SIG-M5 (cell line): ENCODE results near the gene DNALI1.

Experiments used
- DNase-seq: peaks from one replicate; lab custom pipeline; 2025; lab: John Stamatoyannopoulos, UW

Gene DNALI1

GRCh38 chr1:37602750-37603694 is 46.3 kb downstream of the DNALI1 start:
- no peak for DNase-seq

DNA sequence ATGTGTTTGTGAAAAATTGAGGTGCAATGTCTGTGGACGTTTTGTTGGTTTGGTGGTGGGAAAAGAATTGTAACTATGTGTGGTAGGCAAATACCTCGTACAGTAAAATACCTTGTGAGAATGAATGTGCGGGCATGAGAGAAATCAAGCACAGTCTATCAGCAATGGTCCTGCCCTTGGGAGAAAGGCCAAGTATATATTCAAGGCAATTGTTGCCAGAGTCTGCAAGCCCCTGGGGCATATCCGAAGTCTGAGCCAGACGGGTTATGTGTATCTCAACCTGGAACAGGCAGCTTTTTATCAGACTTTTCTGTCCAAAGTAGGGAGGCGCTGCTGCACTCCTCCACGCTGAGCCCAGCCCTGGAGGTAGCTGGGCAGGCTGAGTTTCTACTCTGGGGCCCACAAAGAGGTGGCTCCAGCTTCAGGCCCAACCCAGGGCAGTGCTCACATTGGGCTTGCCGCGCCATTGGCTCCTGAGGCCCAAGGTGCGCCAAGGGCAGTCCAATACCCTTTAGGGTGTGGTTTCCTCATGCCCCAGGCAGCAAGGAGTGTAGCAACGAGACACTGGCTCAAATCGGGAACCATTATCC is 48.4 kb downstream of the DNALI1 start:
- no peak for DNase-seq

GRCh38 chr1:37605806-37606474 is 49.2 kb downstream of the DNALI1 start:
- no peak for DNase-seq

DNA sequence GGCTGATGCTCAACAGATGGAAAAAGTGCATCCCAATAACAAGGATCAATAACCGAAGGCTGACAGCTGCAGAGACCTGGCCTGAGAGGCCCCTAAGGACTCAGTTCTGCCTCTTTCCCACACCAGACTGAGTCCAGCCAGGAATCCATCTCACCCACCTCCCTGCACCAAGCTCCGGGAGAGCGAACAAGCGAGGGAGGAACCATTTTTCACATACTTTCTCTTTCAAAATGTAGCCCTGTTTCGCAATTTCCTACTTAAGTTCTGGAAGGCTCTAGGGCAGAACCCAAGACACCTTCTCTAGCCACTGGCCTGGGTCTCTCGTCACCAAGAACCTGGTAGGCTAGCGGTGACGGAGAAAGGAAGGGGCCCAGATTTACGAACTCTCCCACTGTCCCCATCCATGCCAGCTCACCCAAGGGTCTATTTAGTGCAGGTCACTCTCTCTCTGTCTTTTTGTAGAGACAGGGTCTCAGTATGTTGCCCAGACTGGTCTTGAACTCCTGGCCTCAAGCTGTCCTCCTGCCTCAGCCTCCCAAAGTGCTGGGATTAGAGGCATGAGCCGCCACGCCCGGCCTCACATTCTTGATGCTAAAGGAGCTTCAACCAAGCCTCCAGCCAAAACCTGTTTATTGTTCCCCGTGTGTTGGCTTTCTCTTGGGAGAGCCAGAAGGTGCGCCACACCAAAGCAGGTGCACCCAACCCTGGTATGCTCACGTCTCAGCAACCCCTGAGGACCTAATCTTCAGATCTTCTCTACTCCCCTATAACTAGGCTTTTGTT is 49.9 kb downstream of the DNALI1 start:
- DNase-seq, result no peak

DNA sequence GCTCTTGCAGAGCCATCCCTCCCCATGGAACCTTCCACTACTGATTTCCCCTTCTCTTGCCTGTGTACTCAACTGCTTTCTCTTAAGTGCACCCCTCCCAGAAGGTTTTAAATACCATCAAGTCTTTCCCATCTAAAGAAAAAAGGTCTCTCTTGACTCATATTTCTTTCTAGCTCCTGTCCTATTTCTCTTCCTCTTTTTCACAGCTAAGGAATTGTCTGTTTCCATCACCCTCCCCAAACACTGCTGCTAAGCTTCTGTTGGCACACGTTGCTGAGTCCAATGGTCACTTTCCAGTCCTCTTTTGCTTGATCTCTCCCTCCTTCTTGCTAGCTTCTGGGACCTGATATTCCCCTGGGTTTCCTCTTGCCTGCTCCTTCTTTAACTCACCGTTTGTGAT is 52.3 kb downstream of the DNALI1 start:
- no peak for DNase-seq

- no peak for DNase-seq
These were observed 53.3 kb downstream of the DNALI1 start for GRCh38 chr1:37609994-37610393.

- no peak for DNase-seq
These were observed 55.4 kb downstream of the DNALI1 start for GRCh38 chr1:37612186-37612585.

GRCh38 chr1:37614105-37614504 is 57.4 kb downstream of the DNALI1 start:
- DNase-seq, result no peak

DNA sequence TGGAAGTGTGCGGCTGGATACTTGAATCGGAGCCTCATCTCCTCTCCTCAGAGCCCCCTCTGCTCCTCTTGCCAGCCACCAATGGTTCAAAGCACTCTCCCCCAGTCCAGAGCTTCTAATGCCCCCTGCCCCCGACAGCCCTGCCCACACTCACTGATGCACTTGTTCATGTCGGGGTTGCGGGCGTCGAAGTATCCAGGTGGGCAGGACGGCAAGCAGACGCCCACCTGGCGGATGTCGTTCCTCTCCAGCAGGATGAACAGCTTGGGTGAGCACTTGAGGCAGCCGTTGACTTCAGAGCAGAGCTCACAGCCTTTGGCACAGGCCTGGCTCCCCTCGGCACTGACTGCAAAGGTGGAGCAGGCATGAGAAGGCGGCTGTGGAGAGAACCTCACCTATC is 59.6 kb downstream of the DNALI1 start:
- DNase-seq, result no peak
